Left renal cortex interstitium (tissue), 4 donors: Measurements from ENCODE around the gene SRXN1. TPM values are rescaled to one million over a fixed set of nuclear protein-coding genes. Genes with fewer than 3 reads are reported as not detected.

Source experiments
- DNase-seq, 4 donors: peaks; one replicate each; pipeline ENCODE4 v3.0.0-alpha.2; 2013; ENCODE audit warnings: low read depth in 4 of 4, low spot score in 2 of 4, missing footprints in 1 of 4
- polyA plus RNA-seq, 4 donors: library from polyadenylated mRNA; unstranded; fragments of 120-200 nt; gene quantifications; one replicate each; pipeline ENCODE4 v1.2.1, GENCODE V29; 2013; ENCODE audit not compliant: insufficient read length in 4 of 4

SRXN1 gene
- polyA plus RNA-seq, 4 donors, result 10.4 to 15.1 (median 13.1) TPM

GRCh38 chr20:637559-637958 lies 15.4 kb downstream of the SRXN1 start:
- no peak for DNase-seq

GRCh38 chr20:635893-636338 lies 17.1 kb downstream of the SRXN1 start:
- DNase-seq, result no peak

- no peak for DNase-seq
Observed at GRCh38 chr20:635028-635892, 17.7 kb downstream of the SRXN1 start.

GRCh38 chr20:634148-634925 lies 18.7 kb downstream of the SRXN1 start:
- DNase-seq, result no peak

- no peak for DNase-seq
Observed at GRCh38 chr20:631101-631500, 21.9 kb downstream of the SRXN1 start.

GRCh38 chr20:626579-626978 lies 26.4 kb downstream of the SRXN1 start:
- DNase-seq, result no peak

- DNase-seq, result no peak
Observed at GRCh38 chr20:625360-625932, 27.6 kb downstream of the SRXN1 start.

- DNase-seq, result no peak
Observed at GRCh38 chr20:623704-624103, 29.3 kb downstream of the SRXN1 start.

- no peak for DNase-seq
Observed at GRCh38 chr20:623021-623420, 30.0 kb downstream of the SRXN1 start.

GRCh38 chr20:622161-622560 lies 30.8 kb downstream of the SRXN1 start:
- no peak for DNase-seq

GRCh38 chr20:621125-621756 lies 31.8 kb downstream of the SRXN1 start:
- no peak for DNase-seq

- no peak for DNase-seq
Observed at GRCh38 chr20:620246-620645, 32.8 kb downstream of the SRXN1 start.

- no peak for DNase-seq
Observed at GRCh38 chr20:618980-619379, 34.0 kb downstream of the SRXN1 start.

GRCh38 chr20:617934-618690 lies 34.9 kb downstream of the SRXN1 start:
- DNase-seq, result no peak

GRCh38 chr20:615514-615913 lies 37.5 kb downstream of the SRXN1 start:
- no peak for DNase-seq

- peak in 2 of 4 donors; percentile 55 to 59 for DNase-seq
Observed at GRCh38 chr20:611843-612185, 41.2 kb downstream of the SRXN1 start.

- no peak for DNase-seq
Observed at GRCh38 chr20:611047-611842, 41.8 kb downstream of the SRXN1 start.

- DNase-seq, result peak in 1 of 4 donors; percentile 62
Observed at GRCh38 chr20:610130-611046, 42.6 kb downstream of the SRXN1 start, which contains the start of gene TCF15. TSS of gene TCF15 (minus strand) at chr20:610309. CDS start at chr20:610237, 72 bp downstream.
